Measurements from ENCODE around the gene ZNF236. TPM values are rescaled to one million over a fixed set of nuclear protein-coding genes. Genes with fewer than 3 reads are reported as not detected.

ZNF236 gene
- total RNA-seq, 1 donor from 2014 or later, result 11.5 TPM

GRCh38 chr18:76859474-76860339 is 37.4 kb downstream of the ZNF236 start:
- Mint-ChIP-seq H3K27me3 (ENCODE audit: insufficient read depth, low read depth) (no peaks in the 10 kb centered on the region), H3K9me3 (no peaks in the 10 kb centered on the region), H3K27ac (no peak overlapping the region), H3K4me1 (peaks cover 6% of the 10 kb centered on the region), H3K36me3 (peaks cover 29% of the 10 kb centered on the region), H3K4me3 (no peak overlapping the region)
- Histone ChIP-seq H3K27me3 (no peaks in the 10 kb centered on the region), H3K79me2 (ENCODE audit: low read depth) (no peaks in the 10 kb centered on the region), H4K20me1 (ENCODE audit: low read depth) (no peaks in the 10 kb centered on the region), H3F3A (ENCODE audit: low read depth) (no peaks in the 10 kb centered on the region), H3K4me1 (peaks cover 6% of the 10 kb centered on the region), H3K36me3 (no peaks in the 10 kb centered on the region), H3K9me3 (ENCODE audit: low read depth) (no peaks in the 10 kb centered on the region), H2AFZ (replicated peaks) (no peak overlapping the region), H3K4me3 (no peak overlapping the region), H3K4me2 (no peak overlapping the region), H3K9ac (no peak overlapping the region), H3K27ac (no peak overlapping the region)
- TF ChIP-seq CTCF (IDR thresholded peaks at IDR 0.05) (no peak), EZH2phosphoT487 (IDR thresholded peaks at IDR 0.05) (no peak), EZH2 (IDR thresholded peaks at IDR 0.05) (no peak)
- DNase-seq (ENCODE audit: low spot score), result no peak

- TF ChIP-seq EZH2 (IDR thresholded peaks at IDR 0.05) (no peak), CTCF (IDR thresholded peaks at IDR 0.05) (no peak), EZH2phosphoT487 (IDR thresholded peaks at IDR 0.05) (no peak)
- Histone ChIP-seq H3K27ac (no peak overlapping the region), H3K9ac (no peak overlapping the region), H3K79me2 (ENCODE audit: low read depth) (no peaks in the 10 kb centered on the region), H3F3A (ENCODE audit: low read depth) (no peaks in the 10 kb centered on the region), H3K4me3 (no peak overlapping the region), H3K4me1 (peaks cover 6% of the 10 kb centered on the region), H4K20me1 (ENCODE audit: low read depth) (no peaks in the 10 kb centered on the region), H2AFZ (replicated peaks) (no peak overlapping the region), H3K9me3 (ENCODE audit: low read depth) (no peaks in the 10 kb centered on the region), H3K36me3 (no peaks in the 10 kb centered on the region), H3K4me2 (no peak overlapping the region), H3K27me3 (no peaks in the 10 kb centered on the region)
- Mint-ChIP-seq H3K27me3 (ENCODE audit: insufficient read depth, low read depth) (no peaks in the 10 kb centered on the region), H3K4me1 (peaks cover 6% of the 10 kb centered on the region), H3K9me3 (no peaks in the 10 kb centered on the region), H3K27ac (no peak overlapping the region), H3K4me3 (no peak overlapping the region), H3K36me3 (peaks cover 26% of the 10 kb centered on the region)
- no peak for DNase-seq (ENCODE audit: low spot score)
Observed at GRCh38 chr18:76860411-76860810, 38.1 kb downstream of the ZNF236 start.

- Histone ChIP-seq H3K27ac (no peak overlapping the region), H3K4me2 (no peak overlapping the region), H3K4me1 (peaks cover 6% of the 10 kb centered on the region), H4K20me1 (ENCODE audit: low read depth) (no peaks in the 10 kb centered on the region), H3F3A (ENCODE audit: low read depth) (no peaks in the 10 kb centered on the region), H3K36me3 (no peaks in the 10 kb centered on the region), H3K27me3 (no peaks in the 10 kb centered on the region), H3K4me3 (no peak overlapping the region), H2AFZ (replicated peaks) (no peak overlapping the region), H3K79me2 (ENCODE audit: low read depth) (no peaks in the 10 kb centered on the region), H3K9me3 (ENCODE audit: low read depth) (no peaks in the 10 kb centered on the region), H3K9ac (no peak overlapping the region)
- H3K36me3 Mint-ChIP-seq, result peaks cover 20% of the 10 kb centered on the region
- no peaks in the 10 kb centered on the region for H3K27me3 Mint-ChIP-seq (ENCODE audit: insufficient read depth, low read depth)
- H3K4me1 Mint-ChIP-seq, result no peaks in the 10 kb centered on the region
- no peak for TF ChIP-seq EZH2phosphoT487 (IDR thresholded peaks at IDR 0.05)
- no peak for TF ChIP-seq EZH2 (IDR thresholded peaks at IDR 0.05)
- TF ChIP-seq CTCF (IDR thresholded peaks at IDR 0.05), result no peak
- no peak for DNase-seq (ENCODE audit: low spot score)
- H3K27ac Mint-ChIP-seq, result no peak overlapping the region
- no peak overlapping the region for H3K4me3 Mint-ChIP-seq
- H3K9me3 Mint-ChIP-seq, result no peaks in the 10 kb centered on the region
Observed at GRCh38 chr18:76866666-76867065, 44.3 kb downstream of the ZNF236 start.

Measured in neural progenitor cell (in vitro differentiated cells).